Ovary (tissue), 9 donors: ENCODE data around the gene LMF2. TPM values are rescaled to one million over a fixed set of nuclear protein-coding genes. Genes with fewer than 3 reads are reported as not detected.

Source experiments
- DNase-seq, 5 donors: peaks; one replicate each; pipeline ENCODE4 v3.0.0-alpha.2; 2019 to 2020
- H3K27ac ChIP-seq, 2 donors: fragments of 200-600 bp; one replicate each; pipeline versions ENCODE4 v1.5.1 to v1.8.0; 2019 to 2022
- H3K27me3 ChIP-seq: fragments of 200-600 bp; one replicate; pipeline ENCODE4 v1.8.0; 2022
- H3K36me3 ChIP-seq: fragments of 200-600 bp; sonication (generic); one replicate; pipeline ENCODE4 v1.5.1; 2019
- H3K4me1 ChIP-seq: one replicate; pipeline ENCODE4 v1.8.1; 2013; ENCODE audit warnings: mild to moderate bottlenecking, moderate library complexity; ENCODE audit not compliant: insufficient read depth
- H3K4me3 ChIP-seq: fragments of 200-600 bp; sonication (generic); one replicate; pipeline ENCODE4 v1.5.1; 2017
- H3K9me3 ChIP-seq, 2 donors: fragments of 200-600 bp in 1 of 2; sonication (generic) in 1 of 2; one replicate each; pipeline versions ENCODE4 v1.5.1 to v1.8.1; 2013 to 2019; ENCODE audit warnings: mild to moderate bottlenecking in 1 of 2, moderate library complexity in 1 of 2
- CTCF ChIP-seq, 3 donors: fragments of 450-650 bp in 2 of 3; fragments of 200-600 bp in 1 of 3; IDR thresholded peaks; one replicate each; pipeline versions ENCODE4 v1.5.1 to v1.8.0; 2016 to 2022; ENCODE audit warnings: antibody characterized with exemption in 3 of 3, mild to moderate bottlenecking in 1 of 3
- EP300 ChIP-seq: sonication (generic); formaldehyde crosslinking; IDR thresholded peaks from one replicate; pipeline ENCODE4 v1.6.1; 2017; ENCODE audit warnings: antibody characterized with exemption
- POLR2A ChIP-seq: fragments of 450-650 bp; IDR thresholded peaks from one replicate; pipeline ENCODE4 v1.6.1; 2017; ENCODE audit warnings: antibody characterized with exemption, mild to moderate bottlenecking, moderate library complexity
- WGBS, 3 donors: extraction: QIAGEN DNeasy Blood & Tissue Kit in 1 of 3; methylation state at CpG; one replicate each; pipeline versions ENCODE4 v1.1.5 to v1.1.7; 2013 to 2017; 5-methylcytosine and 5-hydroxymethylcytosine counted together
- intact Hi-C, 4 donors: fragments of 100-400 bp; cut with DNase I; formaldehyde crosslinking; loops; one replicate each; pipeline versions ENCODE4 v1.11.0 to v1.15.1; 2022 to 2023
- polyA plus RNA-seq, 2 donors: library from polyadenylated mRNA; stranded (reverse); fragments of 200-250 nt in 1 of 2; fragments of 350-450 nt in 1 of 2; fragmentation: Illumina TruSeq in 1 of 2; extraction: RNeasy Lipid Tissue Mini Kit (QIAGEN cat#74804) in 1 of 2; gene quantifications; one replicate each; pipeline ENCODE4 v1.2.3, GENCODE V29; 2013 to 2014
- total RNA-seq, 7 donors: library from RNA; depleted of rRNA in 2 of 7; stranded (reverse); fragments of >200 nt in 2 of 7; fragmentation: NEBNext Ultra II Directional in 3 of 7; extraction: Animal tissue kit (Norgen Biotek cat#: 25700) in 3 of 7; gene quantifications; one replicate each; pipeline versions ENCODE4 v1.1.0 to v1.2.4, GENCODE V29; 2016 to 2023
- donor health status: DM: no; HTN: no; CAD: no; lungs with moderate emphysema.
- donor health status: DM: no; HTN: no; CAD: no.
- donor health status: Bipolar disorder and iron deficiency.
- donor health status: DM: yes; HTN: yes; CAD: no.
- donor health status: DM: no; HTN: no; CAD: no.
- donor health status: DM: yes; HTN: yes; CAD: no.

Gene LMF2
- total and polyA plus RNA-seq, 9 donors = 1.5 to 76.6 (median 52.3) TPM

GRCh38 chr22:50497093-50497492 is 10.4 kb downstream of the LMF2 start:
- 84 to 87% (median 84%) methylated on average over 6 of the region's 6 CpGs for WGBS, 3 donors
- Histone ChIP-seq H3K4me1 (no peaks in the 10 kb centered on the region), H3K27ac (no peak overlapping the region), H3K9me3 (no peaks in the 10 kb centered on the region), H3K27me3 (no peaks in the 10 kb centered on the region), H3K36me3 (no peaks in the 10 kb centered on the region), H3K4me3 (no peak overlapping the region)
- TF ChIP-seq CTCF (IDR thresholded peaks at IDR 0.05) (no peak), POLR2A (no peak), EP300 (no peak)
- intact Hi-C loops = no loop called here
- no peak for DNase-seq

- TF ChIP-seq POLR2A (no peak), EP300 (no peak), CTCF (IDR thresholded peaks at IDR 0.05) (no peak)
- Histone ChIP-seq H3K27ac (no peak overlapping the region), H3K27me3 (no peaks in the 10 kb centered on the region), H3K36me3 (no peaks in the 10 kb centered on the region), H3K9me3 (no peaks in the 10 kb centered on the region), H3K4me3 (no peak overlapping the region), H3K4me1 (no peaks in the 10 kb centered on the region)
- WGBS, 3 donors = 63 to 77% (median 68%) methylated on average over 27 of the region's 27 CpGs
- intact Hi-C loops = no loop called here
- DNase-seq = no peak
These were observed 16.8 kb downstream of the LMF2 start for GRCh38 chr22:50490531-50491308.

- intact Hi-C loops = no loop called here
- Histone ChIP-seq H3K36me3 (no peaks in the 10 kb centered on the region), H3K27ac (no peak overlapping the region), H3K27me3 (no peaks in the 10 kb centered on the region), H3K4me1 (no peaks in the 10 kb centered on the region), H3K9me3 (no peaks in the 10 kb centered on the region), H3K4me3 (no peak overlapping the region)
- TF ChIP-seq EP300 = no peak
- no peak for TF ChIP-seq CTCF (IDR thresholded peaks at IDR 0.05)
- no peak for TF ChIP-seq POLR2A
- WGBS, 3 donors = 71 to 79% (median 77%) methylated on average over 23 to 31 of the region's 31 CpGs
- DNase-seq = peak in 1 of 5 donors; percentile 14
These were observed 17.9 kb downstream of the LMF2 start for GRCh38 chr22:50489363-50490243.

- no peak overlapping the region for H3K27ac ChIP-seq
- peak in 2 of 5 donors; percentile 9 to 20 for DNase-seq
- no peaks in the 10 kb centered on the region for H3K9me3 ChIP-seq
- no peaks in the 10 kb centered on the region for H3K27me3 ChIP-seq
- TF ChIP-seq EP300 = no peak
- no peak for TF ChIP-seq CTCF (IDR thresholded peaks at IDR 0.05)
- no peak for TF ChIP-seq POLR2A
- H3K4me3 ChIP-seq = no peak overlapping the region
- intact Hi-C loops = no loop called here
- H3K4me1 ChIP-seq = no peaks in the 10 kb centered on the region
- WGBS, 3 donors = 65 to 70% (median 69%) methylated on average over 15 to 19 of the region's 19 CpGs
- no peaks in the 10 kb centered on the region for H3K36me3 ChIP-seq
These were observed 18.6 kb downstream of the LMF2 start for GRCh38 chr22:50488886-50489285.
